Left colon (tissue), 2 donors: ENCODE data around the gene INTS13. TPM values are rescaled to one million over a fixed set of nuclear protein-coding genes. Genes with fewer than 3 reads are reported as not detected.

Experiments
- total RNA-seq, 2 donors: library from RNA; stranded (reverse); fragmentation: NEBNext Ultra II Directional; extraction: Animal tissue kit (Norgen Biotek cat#: 25700); gene quantifications; one replicate each; pipeline ENCODE4 v1.2.1, GENCODE V29; 2021
- donor health status: DM: no; HTN: no; CAD: no.
- donor health status: DM: yes; HTN: yes; CAD: no.

Gene INTS13
- total RNA-seq, 2 donors from 2014 or later, result 11.5 to 12.9 TPM

Other genes with a start within 250 kb of the INTS13 start
- 10 to 100 TPM; 31.3 to 31.7 TPM for gene ITPR2, start 104.8 kb downstream of the INTS13 start, total RNA-seq
- gene FGFR1OP2, start 489 bp upstream of the INTS13 start, total RNA-seq, result 10 to 100 TPM; 24.6 to 31.5 TPM
- gene TM7SF3, start 76.4 kb upstream of the INTS13 start, total RNA-seq, result 10 to 100 TPM; 45.2 to 48.3 TPM
- gene MED21, start 84.6 kb upstream of the INTS13 start, total RNA-seq, result 10 to 100 TPM; 34.0 to 41.5 TPM
- gene C12orf71, start 144.6 kb upstream of the INTS13 start, total RNA-seq, result not detected